ENCODE data around the gene WDR70.

- TF ChIP-seq YY1 (IDR thresholded peaks at IDR 0.05; ENCODE audit: low read depth, low read length): no peak
- TF ChIP-seq GABPA (IDR thresholded peaks at IDR 0.05; ENCODE audit: borderline replicate concordance, insufficient read depth, low read length): no peak
- TF ChIP-seq CTCF (IDR thresholded peaks at IDR 0.05; ENCODE audit: control extremely low read depth in 1 of 3, insufficient read depth in 1 of 3, low read depth in 1 of 3, low read length in 3 of 3): no peak
- TF ChIP-seq MAFK (IDR thresholded peaks at IDR 0.05; ENCODE audit: low read depth, low read length): no peak
- no peak for TF ChIP-seq RAD21 (IDR thresholded peaks at IDR 0.05 in 1 of 2, conservative IDR thresholded peaks at IDR 0.05 in 1 of 2; ENCODE audit: low read depth in 2 of 2, low read length in 2 of 2)
- no peak for TF ChIP-seq CREB1 (IDR thresholded peaks at IDR 0.05)
- no peak for TF ChIP-seq RBBP5 (IDR thresholded peaks at IDR 0.05; ENCODE audit: borderline replicate concordance, low read depth, low read length)
Measured at GRCh38 chr5:37494756-37495155, 115.6 kb downstream of the WDR70 start.
